Measurements from ENCODE around the gene TXNL1. TPM values are rescaled to one million over a fixed set of nuclear protein-coding genes. Genes with fewer than 3 reads are reported as not detected.

The TXNL1 gene
- 45.3 and 51.0 TPM in 2 replicates for total RNA-seq
- polyA plus RNA-seq = 76.7 and 77.4 TPM in 2 replicates

DNA sequence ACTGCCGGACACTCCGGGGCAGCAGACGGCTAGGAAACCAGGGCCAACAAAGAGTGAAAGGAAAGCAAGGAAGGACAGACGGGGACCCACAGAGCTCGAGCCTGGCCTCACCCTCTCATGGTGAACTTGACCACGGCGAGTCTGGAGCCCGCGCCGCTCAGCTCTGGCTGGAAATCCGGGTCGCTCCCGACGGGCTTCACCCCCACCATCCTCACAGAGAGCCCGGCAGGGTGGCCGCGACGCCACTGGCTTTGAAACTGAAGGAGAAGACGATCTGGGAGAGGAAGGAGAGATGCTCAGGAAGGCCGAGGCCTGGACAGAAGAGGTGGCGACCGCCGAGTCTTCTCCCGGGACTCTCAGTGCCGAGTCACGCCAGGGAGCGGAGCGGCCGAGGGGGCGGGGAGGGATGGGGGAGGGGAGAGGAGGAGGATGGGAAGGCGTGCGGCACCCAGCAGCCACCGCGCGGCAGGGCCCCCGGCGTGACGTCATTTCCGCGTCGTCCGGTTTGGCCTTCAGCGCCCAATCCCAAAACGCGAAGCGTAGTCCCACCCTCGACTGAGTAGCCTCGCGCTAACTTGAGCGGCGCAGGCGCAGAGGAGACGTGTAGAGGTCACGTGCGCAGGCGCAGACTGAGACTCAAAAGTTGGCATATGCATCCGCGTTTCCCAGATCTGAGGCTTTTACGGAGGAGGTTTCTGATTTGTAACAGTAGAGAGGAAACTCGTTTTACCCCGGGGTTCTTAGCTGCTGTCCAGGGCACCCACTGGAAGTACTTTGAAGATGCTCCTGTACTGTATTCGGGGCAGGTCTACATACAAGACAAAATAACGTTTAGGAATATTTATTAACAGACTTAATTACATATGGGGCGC lies at the start of gene TXNL1:
TSS of gene TXNL1 (minus strand) at position 361 of the 872 bp plus-strand sequence. CDS start at position 209, 152 bp downstream.
- Histone ChIP-seq H3K27me3 (no peaks in the 10 kb centered on the region), H3K9me3 (ENCODE audit: low read depth) (no peaks in the 10 kb centered on the region), H3K36me3 (no peaks in the 10 kb centered on the region), H3K27ac (peak within 1 kb of the TSS; percentile 97), H3K4me1 (ENCODE audit: low read depth) (peaks cover 8% of the 10 kb centered on the region), H3K4me3 (peak within 1 kb of the TSS; percentile 76)
- TF ChIP-seq, protein P1, sequence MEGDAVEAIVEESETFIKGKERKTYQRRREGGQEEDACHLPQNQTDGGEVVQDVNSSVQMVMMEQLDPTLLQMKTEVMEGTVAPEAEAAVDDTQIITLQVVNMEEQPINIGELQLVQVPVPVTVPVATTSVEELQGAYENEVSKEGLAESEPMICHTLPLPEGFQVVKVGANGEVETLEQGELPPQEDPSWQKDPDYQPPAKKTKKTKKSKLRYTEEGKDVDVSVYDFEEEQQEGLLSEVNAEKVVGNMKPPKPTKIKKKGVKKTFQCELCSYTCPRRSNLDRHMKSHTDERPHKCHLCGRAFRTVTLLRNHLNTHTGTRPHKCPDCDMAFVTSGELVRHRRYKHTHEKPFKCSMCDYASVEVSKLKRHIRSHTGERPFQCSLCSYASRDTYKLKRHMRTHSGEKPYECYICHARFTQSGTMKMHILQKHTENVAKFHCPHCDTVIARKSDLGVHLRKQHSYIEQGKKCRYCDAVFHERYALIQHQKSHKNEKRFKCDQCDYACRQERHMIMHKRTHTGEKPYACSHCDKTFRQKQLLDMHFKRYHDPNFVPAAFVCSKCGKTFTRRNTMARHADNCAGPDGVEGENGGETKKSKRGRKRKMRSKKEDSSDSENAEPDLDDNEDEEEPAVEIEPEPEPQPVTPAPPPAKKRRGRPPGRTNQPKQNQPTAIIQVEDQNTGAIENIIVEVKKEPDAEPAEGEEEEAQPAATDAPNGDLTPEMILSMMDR (IDR thresholded peaks at IDR 0.05; ENCODE audit: low read depth, low read length) = no peak
- peak; percentile 99 for DNase-seq (ENCODE audit: low read depth in 1 of 2, low spot score in 1 of 2)

DNA sequence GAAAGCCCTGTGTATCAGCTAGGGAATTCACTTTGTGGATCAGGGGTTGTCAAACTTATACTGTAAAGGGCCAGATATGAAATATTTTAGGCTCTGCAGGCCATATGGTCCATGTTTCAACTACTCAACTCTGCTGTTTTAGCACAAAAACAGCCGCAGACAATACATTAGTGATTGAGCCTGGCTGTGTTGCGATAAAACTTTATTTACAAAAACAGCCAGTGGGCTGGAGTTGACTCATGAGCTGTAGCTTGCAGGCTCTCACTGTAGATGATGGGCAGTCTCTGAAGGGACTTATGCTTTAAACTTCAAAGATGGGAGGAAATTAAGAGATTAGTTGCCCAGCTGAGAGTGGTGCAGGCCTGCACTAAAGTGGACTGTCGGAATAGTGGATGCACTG lies 45.9 kb upstream of the TXNL1 start:
- H3K27me3 ChIP-seq = no peaks in the 10 kb centered on the region
- no peaks in the 10 kb centered on the region for H3K36me3 ChIP-seq
- no peak overlapping the region for H3K4me3 ChIP-seq
- H3K4me1 ChIP-seq (ENCODE audit: low read depth) = no peaks in the 10 kb centered on the region
- TF ChIP-seq, protein P1 (IDR thresholded peaks at IDR 0.05; ENCODE audit: low read depth, low read length) = no peak
- no peak overlapping the region for H3K27ac ChIP-seq
- no peak for DNase-seq (ENCODE audit: low read depth in 1 of 2, low spot score in 1 of 2)
- no peaks in the 10 kb centered on the region for H3K9me3 ChIP-seq (ENCODE audit: low read depth)

DNA sequence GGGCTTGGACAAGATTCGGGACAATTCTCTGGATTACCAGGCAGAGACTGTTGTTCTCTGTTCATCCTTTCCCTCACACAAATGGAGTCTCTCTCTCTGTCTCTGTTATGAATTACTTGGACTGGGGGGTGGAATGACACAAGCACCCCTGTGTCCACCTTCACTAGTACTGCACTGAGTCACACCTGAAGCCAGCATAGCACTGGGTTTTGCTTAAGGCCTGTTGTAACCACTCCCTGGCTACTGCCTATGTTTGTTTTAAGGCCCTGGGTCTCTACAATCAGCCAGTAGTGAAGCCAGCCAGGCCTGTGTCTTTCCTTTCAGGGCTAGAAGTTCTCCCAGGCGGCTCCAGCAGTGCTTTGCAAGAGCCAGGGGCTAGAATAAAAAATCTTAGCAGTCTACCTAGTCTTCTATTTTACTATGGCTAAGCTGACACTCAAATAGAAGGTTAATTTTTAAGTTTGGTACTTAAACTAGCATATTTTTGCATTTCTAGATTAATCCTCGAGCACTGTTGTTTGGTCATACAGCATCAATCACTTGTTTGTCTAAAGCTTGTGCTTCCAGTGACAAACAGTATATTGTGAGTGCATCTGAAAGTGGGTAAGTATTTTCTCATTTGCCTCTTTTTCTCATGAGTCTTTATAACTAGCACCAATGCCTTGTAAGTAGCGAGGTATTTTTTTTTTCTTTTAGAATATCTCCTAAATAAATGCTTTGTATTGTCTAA lies 40.6 kb upstream of the TXNL1 start:
- Histone ChIP-seq H3K4me1 (ENCODE audit: low read depth) (peaks cover 8% of the 10 kb centered on the region), H3K36me3 (no peaks in the 10 kb centered on the region), H3K9me3 (ENCODE audit: low read depth) (no peaks in the 10 kb centered on the region), H3K4me3 (no peak overlapping the region), H3K27ac (no peak overlapping the region), H3K27me3 (no peaks in the 10 kb centered on the region)
- no peak for DNase-seq (ENCODE audit: low read depth in 1 of 2, low spot score in 1 of 2)
- TF ChIP-seq, protein P1 (IDR thresholded peaks at IDR 0.05; ENCODE audit: low read depth, low read length) = no peak

DNA sequence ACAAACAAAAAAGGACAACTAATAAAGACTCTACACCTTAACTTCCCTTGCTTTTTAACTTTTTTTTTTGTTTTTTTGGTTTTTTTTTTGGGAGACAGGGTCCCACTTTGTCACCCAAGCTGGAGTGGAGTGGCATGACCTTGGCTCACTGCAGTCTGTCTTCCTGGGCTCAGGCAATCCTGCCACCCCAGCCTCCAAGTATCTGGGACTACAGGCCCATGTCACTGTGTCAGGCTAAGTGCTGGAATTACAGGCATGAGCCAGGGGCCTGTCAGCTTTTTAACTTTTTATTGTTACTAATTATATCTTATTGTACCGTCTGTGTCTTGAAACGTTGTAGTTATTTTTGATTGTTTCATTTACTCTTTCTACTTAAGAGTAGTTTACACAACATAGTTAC lies 38.2 kb upstream of the TXNL1 start:
- peak overlapping the region; percentile 39 for H3K27ac ChIP-seq
- H3K9me3 ChIP-seq (ENCODE audit: low read depth) = no peaks in the 10 kb centered on the region
- H3K4me1 ChIP-seq (ENCODE audit: low read depth) = peaks cover 8% of the 10 kb centered on the region
- no peaks in the 10 kb centered on the region for H3K36me3 ChIP-seq
- TF ChIP-seq, protein P1 (IDR thresholded peaks at IDR 0.05; ENCODE audit: low read depth, low read length) = no peak
- no peaks in the 10 kb centered on the region for H3K27me3 ChIP-seq
- no peak overlapping the region for H3K4me3 ChIP-seq
- DNase-seq (ENCODE audit: low read depth in 1 of 2, low spot score in 1 of 2) = peak in 1 of 2 donors; percentile 5

DNA sequence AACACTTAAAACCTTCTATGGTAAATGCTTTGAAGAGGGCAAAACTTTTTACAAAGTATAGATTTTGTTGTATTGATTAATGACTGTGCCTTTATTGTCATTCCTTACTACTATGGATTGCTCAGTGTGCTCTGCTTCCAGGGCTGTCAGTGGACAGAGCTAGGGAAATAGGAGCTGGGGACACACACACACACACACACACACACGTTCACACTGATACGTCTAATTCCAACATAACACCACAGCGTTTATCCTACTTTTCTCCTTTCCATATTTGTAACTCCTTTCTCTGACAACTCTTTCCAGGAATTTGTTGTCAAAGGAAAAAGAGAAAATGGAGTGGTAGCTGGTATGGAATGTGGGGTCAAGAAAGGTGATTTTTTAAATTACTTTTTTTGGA lies 34.6 kb upstream of the TXNL1 start:
- H3K27ac ChIP-seq = no peak overlapping the region
- TF ChIP-seq, protein P1 (IDR thresholded peaks at IDR 0.05; ENCODE audit: low read depth, low read length) = no peak
- H3K4me1 ChIP-seq (ENCODE audit: low read depth) = peaks cover 8% of the 10 kb centered on the region
- H3K27me3 ChIP-seq = no peaks in the 10 kb centered on the region
- no peak overlapping the region for H3K4me3 ChIP-seq
- H3K9me3 ChIP-seq (ENCODE audit: low read depth) = no peaks in the 10 kb centered on the region
- no peak for DNase-seq (ENCODE audit: low read depth in 1 of 2, low spot score in 1 of 2)
- no peaks in the 10 kb centered on the region for H3K36me3 ChIP-seq
